SK-N-SH (cell line): Measurements from ENCODE around the gene ESPL1. TPM values are rescaled to one million over a fixed set of nuclear protein-coding genes. Genes with fewer than 3 reads are reported as not detected.

Source experiments
- CTCF ChIA-PET: fragments of 300-600, 350-600 bp; formaldehyde crosslinking; extraction: SDS; loops from one replicate; lab custom pipeline; 2021; lab: Yijun Ruan, JAX
- POLR2A ChIA-PET: fragments of 350-600 bp; sonication (Branson Sonifier 250); formaldehyde crosslinking; extraction: SDS; loops from one replicate; lab custom pipeline; 2020; ENCODE audit warnings: antibody characterized with exemption, inconsistent platforms; lab: Yijun Ruan, JAX
- DNase-seq: peaks from one replicate; pipeline ENCODE4 v3.0.0; 2012
- H2AFZ ChIP-seq: fragments of 200-600 bp; sonication (generic); 2 replicates; pipeline ENCODE4 v1.8.1; 2016; ENCODE audit warnings: antibody characterized with exemption, mild to moderate bottlenecking, low read depth
- H3F3A ChIP-seq: fragments of 200-600 bp; sonication (generic); replicated peaks from 2 replicates; pipeline ENCODE3; 2016; ENCODE audit warnings: antibody characterized with exemption, mild to moderate bottlenecking; ENCODE audit not compliant: insufficient read depth
- H3K27ac ChIP-seq, 2 experiments: fragments of 200-500 bp in 1 of 2; fragments of 200-600 bp in 1 of 2; sonication (Bioruptor generic) in 1 of 2; sonication (generic), shearing (Covaris generic) in 1 of 2; 2 replicates each; pipeline versions ENCODE4 v1.5.1 to v1.6.1; 2014 to 2016; ENCODE audit warnings: low read depth in 2 of 2, inconsistent platforms in 1 of 2, low read length in 1 of 2, mild to moderate bottlenecking in 1 of 2, mixed read lengths in 1 of 2
- H3K27me3 ChIP-seq: fragments of 200-600 bp; sonication (generic), shearing (Covaris generic); 2 replicates; pipeline ENCODE4 v1.6.1; 2016; ENCODE audit warnings: mixed run types; ENCODE audit not compliant: insufficient read depth
- H3K36me3 ChIP-seq, 2 experiments: fragments of 200-500 bp in 1 of 2; fragments of 200-600 bp in 1 of 2; sonication (Bioruptor generic) in 1 of 2; sonication (generic) in 1 of 2; replicated peaks in 1 of 2; 2 replicates each; pipeline versions ENCODE3 to v1.5.1; 2014 to 2016; ENCODE audit warnings: low read length in 1 of 2, mild to moderate bottlenecking in 1 of 2; ENCODE audit not compliant: insufficient read depth in 2 of 2, control insufficient read depth in 1 of 2
- H3K4me1 ChIP-seq, 2 experiments: fragments of 200-500 bp in 1 of 2; fragments of 200-600 bp in 1 of 2; sonication (Bioruptor generic) in 1 of 2; sonication (generic), shearing (Covaris generic) in 1 of 2; 2 replicates each; pipeline versions ENCODE4 v1.5.1 to v1.6.1; 2014 to 2016; ENCODE audit warnings: low read depth in 1 of 2, low read length in 1 of 2, mixed run types in 1 of 2; ENCODE audit not compliant: insufficient read depth in 2 of 2, control insufficient read depth in 1 of 2
- H3K4me2 ChIP-seq: fragments of 200-600 bp; sonication (generic), shearing (Covaris generic); 2 replicates; pipeline ENCODE4 v1.6.1; 2017; ENCODE audit warnings: mixed run types
- H3K4me3 ChIP-seq, 2 experiments: fragments of 200-500 bp in 1 of 2; fragments of 200-600 bp in 1 of 2; sonication (Bioruptor generic) in 1 of 2; sonication (generic), shearing (Covaris generic) in 1 of 2; 2 replicates each; pipeline versions ENCODE4 v1.5.1 to v1.8.1; 2014 to 2016; ENCODE audit warnings: low read depth in 2 of 2, inconsistent platforms in 1 of 2, low read length in 1 of 2, mild to moderate bottlenecking in 1 of 2, mixed read lengths in 1 of 2, moderate library complexity in 1 of 2
- H3K79me2 ChIP-seq: fragments of 200-600 bp; sonication (generic); 2 replicates; pipeline ENCODE4 v1.8.1; 2017; ENCODE audit warnings: mild to moderate bottlenecking; ENCODE audit not compliant: insufficient read depth
- H3K9ac ChIP-seq: fragments of 200-600 bp; sonication (generic); 2 replicates; pipeline ENCODE4 v1.6.1; 2017; ENCODE audit warnings: mixed run types
- H3K9me2 ChIP-seq: fragments of 200-600 bp; sonication (generic); 2 replicates; pipeline ENCODE4 v1.6.1; 2017; ENCODE audit warnings: mixed run types
- H3K9me3 ChIP-seq: fragments of 200-600 bp; sonication (generic); 2 replicates; pipeline ENCODE4 v1.6.1; 2017; ENCODE audit warnings: mixed run types, mild to moderate bottlenecking, moderate library complexity
- H4K20me1 ChIP-seq: fragments of 200-600 bp; sonication (generic); 2 replicates; pipeline ENCODE4 v1.6.1; 2017; ENCODE audit warnings: mild to moderate bottlenecking, mixed run types; ENCODE audit not compliant: insufficient read depth
- CHD2 ChIP-seq: fragments of 150-350 bp; IDR thresholded peaks from 2 replicates; pipeline ENCODE4 v1.6.1; 2018; ENCODE audit warnings: low read length; ENCODE audit not compliant: partially characterized antibody
- ELF1 ChIP-seq: IDR thresholded peaks from 2 replicates; pipeline ENCODE4 v1.4.0; 2012
- FOXJ3 ChIP-seq: sonication (generic); formaldehyde crosslinking; IDR thresholded peaks from 2 replicates; pipeline ENCODE4 v1.5.1; 2020; ENCODE audit warnings: mild to moderate bottlenecking, missing genetic modification reagents
- GABPA ChIP-seq: IDR thresholded peaks from 2 replicates; pipeline ENCODE4 v1.4.0; 2012; ENCODE audit warnings: low read depth, mild to moderate bottlenecking
- IRF3 ChIP-seq: fragments of 150-350 bp; IDR thresholded peaks from 2 replicates; pipeline ENCODE4 v1.6.1; 2016; ENCODE audit warnings: mild to moderate bottlenecking, low read depth, low read length
- PBX3 ChIP-seq: IDR thresholded peaks from 2 replicates; pipeline ENCODE4; 2012
- POLR2AphosphoS5 ChIP-seq: IDR thresholded peaks from 2 replicates; pipeline ENCODE4 v1.6.1; 2012; ENCODE audit warnings: low read depth, low read length
- RFX5 ChIP-seq: IDR thresholded peaks from 2 replicates; pipeline ENCODE4 v1.6.1; 2012; ENCODE audit warnings: mild to moderate bottlenecking, improper control_type of control experiment, low read length
- SMC3 ChIP-seq: IDR thresholded peaks from 2 replicates; pipeline ENCODE4 v1.6.1; 2012; ENCODE audit warnings: low read depth, low read length, improper control_type of control experiment
- TAF1 ChIP-seq: IDR thresholded peaks from 2 replicates; pipeline ENCODE4 v1.6.1; 2012; ENCODE audit warnings: low read depth, mild to moderate bottlenecking, low read length, moderate library complexity, borderline replicate concordance
- TCF12 ChIP-seq: IDR thresholded peaks from 2 replicates; pipeline ENCODE4 v1.4.0; 2012
- TEAD4 ChIP-seq: IDR thresholded peaks from 2 replicates; pipeline ENCODE4 v1.4.0; 2012; ENCODE audit warnings: mild to moderate bottlenecking, borderline replicate concordance; ENCODE audit not compliant: insufficient read depth
- USF1 ChIP-seq: IDR thresholded peaks from 2 replicates; pipeline ENCODE4 v1.4.0; 2012; ENCODE audit warnings: low read depth, borderline replicate concordance
- USF2 ChIP-seq: fragments of 150-350 bp; IDR thresholded peaks from 2 replicates; pipeline ENCODE4 v1.6.1; 2017; ENCODE audit warnings: antibody characterized with exemption, low read length, low read depth, borderline replicate concordance
- YY1 ChIP-seq: IDR thresholded peaks from 2 replicates; pipeline ENCODE4 v1.4.0; 2012; ENCODE audit warnings: low read depth, mild to moderate bottlenecking
- ZBTB33 ChIP-seq: IDR thresholded peaks from 2 replicates; pipeline ENCODE4 v1.4.0; 2012; ENCODE audit warnings: low read depth, borderline replicate concordance
- WGBS: methylation state at CpG from one replicate; pipeline ENCODE4 v1.1.6; 2017; ENCODE audit warnings: low lambda C conversion rate; 5-methylcytosine and 5-hydroxymethylcytosine counted together
- polyA plus RNA-seq, 3 experiments: library from polyadenylated mRNA; depleted of rRNA; stranded (reverse); fragments of >200 nt; gene quantifications; 2 replicates each; pipeline ENCODE4 v1.2.3, GENCODE V29; 2012

The ESPL1 gene
- polyA plus RNA-seq, 1 of the 3 experiments (the other 2 are of a cell fraction): 8.6 TPM

- H3K4me2 ChIP-seq: peak overlapping the region; percentile 93
- peaks cover 3% of the 10 kb centered on the region for H3K79me2 ChIP-seq
- no peaks in the 10 kb centered on the region for H4K20me1 ChIP-seq
- DNase-seq: peak; percentile 90
- H3K9me3 ChIP-seq: no peaks in the 10 kb centered on the region
- ChIA-PET CTCF (interaction anchor here (0.6 to 13.6 kb wide), 23 partner anchors 8 to 260 kb away, joined by 3 to 294 read pairs (median 4); partner anchors contain the start of genes AMHR2, MAP3K12, SP1 and SP7), POLR2A (interaction anchor here (0.7 to 8.3 kb wide), 6 partner anchors 9 to 183 kb away, joined by 3 to 105 read pairs (median 4); no protein-coding TSS in a partner anchor)
- H3K27ac ChIP-seq: peak overlapping the region; percentile 79 to 88
- peak overlapping the region; percentile 95 for H3K9ac ChIP-seq
- H2AFZ ChIP-seq: peak overlapping the region; percentile 80
- TF ChIP-seq TEAD4: no peak
- H3K9me2 ChIP-seq: no peaks in the 10 kb centered on the region
- H3K4me3 ChIP-seq: peak overlapping the region; percentile 59 to 79
- H3K36me3 ChIP-seq: no peaks in the 10 kb centered on the region
- no peaks in the 10 kb centered on the region for H3K27me3 ChIP-seq
- WGBS: 5% methylated on average over 19 of the region's 50 CpGs
- peaks cover under 1 to 15% of the 10 kb centered on the region in 2 experiments; a peak in 2 of 4 replicates for H3K4me1 ChIP-seq
- peaks cover 13% of the 10 kb centered on the region for H3F3A ChIP-seq
Observed at GRCh38 chr12:53325511-53326061, 57.5 kb downstream of the ESPL1 start.

GRCh38 chr12:53326460-53327185, 58.5 kb downstream of the ESPL1 start:
- DNase-seq: no peak
- Histone ChIP-seq H3K9ac (no peak overlapping the region), H3K4me1 (peaks cover 0 to 13% of the 10 kb centered on the region in 2 experiments; a peak in 1 of 4 replicates), H3K36me3 (no peaks in the 10 kb centered on the region), H3F3A (peaks cover 13% of the 10 kb centered on the region), H4K20me1 (no peaks in the 10 kb centered on the region), H3K27ac (no peak overlapping the region)
- 95% methylated on average over 8 of the region's 8 CpGs for WGBS
- TF ChIP-seq TCF12: no peak
- TF ChIP-seq TAF1: no peak
- TF ChIP-seq PBX3: no peak
- TF ChIP-seq IRF3: no peak
- TF ChIP-seq POLR2AphosphoS5: no peak
- TF ChIP-seq USF2: no peak
- TF ChIP-seq USF1: no peak
- TF ChIP-seq SMC3: no peak
- TF ChIP-seq FOXJ3: no peak
- TF ChIP-seq RFX5: no peak
- TF ChIP-seq ZBTB33: no peak
- no peak for TF ChIP-seq ELF1
- no peak for TF ChIP-seq YY1
- no peak for TF ChIP-seq GABPA
- TF ChIP-seq CHD2: no peak
- TF ChIP-seq, all 33 proteins: peak for 0
- H3K4me2 ChIP-seq: no peak overlapping the region
- H3K27me3 ChIP-seq: no peaks in the 10 kb centered on the region
- H3K9me2 ChIP-seq: no peaks in the 10 kb centered on the region
- no peak overlapping the region for H2AFZ ChIP-seq
- POLR2A ChIA-PET: interaction anchor here (0.5 to 8.3 kb wide), 4 partner anchors 13 to 145 kb away, joined by 3 to 105 read pairs (median 4); no protein-coding TSS in a partner anchor
- CTCF ChIA-PET: interaction anchor here (0.6 to 13.6 kb wide), 13 partner anchors 12 to 181 kb away, joined by 3 to 294 read pairs (median 5); partner anchors contain the start of genes AMHR2, MAP3K12 and NPFF
- no peaks in the 10 kb centered on the region for H3K9me3 ChIP-seq
- H3K4me3 ChIP-seq: no peak overlapping the region
- no peaks in the 10 kb centered on the region for H3K79me2 ChIP-seq
